HepG2 (cell line): ENCODE data around the gene COL2A1. TPM values are rescaled to one million over a fixed set of nuclear protein-coding genes. Genes with fewer than 3 reads are reported as not detected.
A peak's percentile ranks its signal among the peaks of the same experiment; 100 is the strongest.

ENCODE experiments used
- HIVEP1 ChIP-seq: sonication (generic); formaldehyde crosslinking; IDR thresholded peaks from 2 replicates; pipeline ENCODE4 v1.4.0; 2020; ENCODE audit warnings: mild to moderate bottlenecking, missing genetic modification reagents
- HNRNPUL1 ChIP-seq: fragments of 200-400 bp; formaldehyde crosslinking; IDR thresholded peaks from 2 replicates; pipeline ENCODE4 v1.6.1; 2017; ENCODE audit warnings: low read depth, mild to moderate bottlenecking, low read length, moderate library complexity
- MIXL1 ChIP-seq: IDR thresholded peaks from 2 replicates; pipeline ENCODE4 v1.6.1; 2016
- MTF2 ChIP-seq: sonication (generic); formaldehyde crosslinking; IDR thresholded peaks from 2 replicates; pipeline ENCODE4 v1.5.0; 2020; ENCODE audit warnings: missing genetic modification reagents, borderline replicate concordance
- MXD4 ChIP-seq: IDR thresholded peaks from 2 replicates; pipeline ENCODE4 v1.6.1; 2016; ENCODE audit warnings: mild to moderate bottlenecking, missing biosample characterization, missing genetic modification reagents
- SMARCE1 ChIP-seq: fragments of 450-650 bp; IDR thresholded peaks from 2 replicates; pipeline ENCODE4 v1.6.1; 2017; ENCODE audit warnings: borderline replicate concordance
- SMC3 ChIP-seq: IDR thresholded peaks from 2 replicates; pipeline ENCODE4 v1.6.1; 2011; ENCODE audit warnings: low read length, improper control_type of control experiment
- SNAPC2 ChIP-seq: sonication (generic); formaldehyde crosslinking; IDR thresholded peaks from 2 replicates; pipeline ENCODE4 v1.8.1; 2022; ENCODE audit warnings: mild to moderate bottlenecking, missing genetic modification reagents
- ZNF30 ChIP-seq: sonication (generic); formaldehyde crosslinking; IDR thresholded peaks from 2 replicates; pipeline ENCODE4 v1.5.0; 2020; ENCODE audit warnings: mild to moderate bottlenecking, missing genetic modification reagents
- ZNF337 ChIP-seq: sonication (generic); formaldehyde crosslinking; IDR thresholded peaks from 2 replicates; pipeline ENCODE4 v1.5.1; 2020; ENCODE audit warnings: missing genetic modification reagents, low read depth, mild to moderate bottlenecking, borderline replicate concordance
- ZNF674 ChIP-seq: sonication (generic); formaldehyde crosslinking; IDR thresholded peaks from 2 replicates; pipeline ENCODE4 v1.5.0; 2020; ENCODE audit warnings: low read depth, mild to moderate bottlenecking, missing genetic modification reagents
- ZNF746 ChIP-seq: sonication (generic); formaldehyde crosslinking; IDR thresholded peaks from 2 replicates; pipeline ENCODE4 v1.8.0; 2022; ENCODE audit warnings: mild to moderate bottlenecking, missing genetic modification reagents
- ZNF770 ChIP-seq: sonication (generic); formaldehyde crosslinking; IDR thresholded peaks from 2 replicates; pipeline ENCODE4 v1.5.0; 2020; ENCODE audit warnings: mild to moderate bottlenecking, missing genetic modification reagents
- ZSCAN29 ChIP-seq: sonication (generic); formaldehyde crosslinking; conservative IDR thresholded peaks from 2 replicates; pipeline ENCODE4 v1.4.0; 2020; ENCODE audit warnings: mild to moderate bottlenecking, missing genetic modification reagents
- polyA plus RNA-seq, 8 experiments: library from polyadenylated mRNA; depleted of rRNA in 3 of 8; stranded (reverse) in 7 of 8; unstranded in 1 of 8; fragments of >200 nt; fragmentation: Illumina TruSeq in 4 of 8; extraction: Trizol in 4 of 8; gene quantifications; 2 replicates each; pipeline versions ENCODE4 v1.2.1 to v1.2.3, GENCODE V29; 2011 to 2016; ENCODE audit warnings: low read depth in 4 of 8, missing spikeins in 1 of 8, mixed read lengths in 1 of 8; ENCODE audit not compliant: insufficient read depth in 1 of 8
- total RNA-seq, 5 experiments: library from RNA; depleted of rRNA; stranded (reverse); fragments of >200 nt; fragmentation: Illumina TruSeq; extraction: Trizol; gene quantifications; 2 replicates each; pipeline ENCODE4 v1.2.3, GENCODE V29; 2016; ENCODE audit warnings: low read depth in 1 of 5
- TF ChIP-seq, protein P1 (sequence below): sonication (generic); formaldehyde crosslinking; IDR thresholded peaks from 2 replicates; pipeline ENCODE4 v1.8.0; 2022; ENCODE audit warnings: low read depth, missing genetic modification reagents
- TF ChIP-seq, protein P2 (sequence below): sonication (generic); formaldehyde crosslinking; IDR thresholded peaks from 2 replicates; pipeline ENCODE4 v1.4.0; 2020; ENCODE audit warnings: missing genetic modification reagents
- TF ChIP-seq, protein P3 (sequence below): sonication (generic); formaldehyde crosslinking; IDR thresholded peaks from 2 replicates; pipeline ENCODE4 v1.4.0; 2020; ENCODE audit warnings: missing genetic modification reagents

The COL2A1 gene
- total and polyA plus RNA-seq, 2 of the 13 experiments (the other 11 are each of a cell fraction or from before 2014, with no cell fraction given), result 7.4 to 38.3 TPM

DNA sequence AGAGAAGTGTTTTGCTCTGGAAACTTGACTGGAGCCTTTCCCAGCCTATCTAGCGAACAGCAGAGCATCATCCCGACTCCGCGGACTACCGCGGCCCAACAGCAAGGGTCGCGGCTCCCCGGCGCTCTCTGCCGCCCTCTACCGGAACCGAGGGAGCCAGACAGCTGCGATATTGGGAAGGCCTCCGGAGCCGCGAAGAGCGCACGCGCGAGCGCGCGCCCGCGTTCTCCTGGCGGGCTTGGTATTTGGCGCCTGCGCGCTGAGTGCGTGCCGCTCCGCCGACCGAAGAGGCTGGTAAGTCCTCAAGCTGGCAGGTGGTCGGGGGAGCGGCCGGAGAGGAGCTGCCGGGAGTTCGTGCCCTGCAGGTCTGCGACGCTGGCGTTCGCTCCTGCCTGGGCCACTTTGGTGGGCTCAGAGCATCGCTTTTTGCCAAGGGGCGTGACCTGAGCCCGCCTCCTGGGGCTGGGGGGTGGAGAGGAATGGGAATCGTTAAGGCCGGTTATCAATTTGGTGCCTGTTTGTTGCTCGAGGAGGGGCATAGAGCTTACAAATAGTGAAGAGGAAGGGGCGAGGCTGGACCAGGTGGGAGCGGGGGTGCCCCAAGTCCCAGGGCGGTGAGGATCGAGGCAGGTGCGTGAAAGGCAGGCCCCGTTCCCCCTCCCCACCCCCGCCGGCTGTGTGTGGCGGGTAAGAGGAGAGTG is 40.8 kb downstream of the COL2A1 start, which contains the start of gene TMEM106C (continued):
- TF ChIP-seq, protein P1, sequence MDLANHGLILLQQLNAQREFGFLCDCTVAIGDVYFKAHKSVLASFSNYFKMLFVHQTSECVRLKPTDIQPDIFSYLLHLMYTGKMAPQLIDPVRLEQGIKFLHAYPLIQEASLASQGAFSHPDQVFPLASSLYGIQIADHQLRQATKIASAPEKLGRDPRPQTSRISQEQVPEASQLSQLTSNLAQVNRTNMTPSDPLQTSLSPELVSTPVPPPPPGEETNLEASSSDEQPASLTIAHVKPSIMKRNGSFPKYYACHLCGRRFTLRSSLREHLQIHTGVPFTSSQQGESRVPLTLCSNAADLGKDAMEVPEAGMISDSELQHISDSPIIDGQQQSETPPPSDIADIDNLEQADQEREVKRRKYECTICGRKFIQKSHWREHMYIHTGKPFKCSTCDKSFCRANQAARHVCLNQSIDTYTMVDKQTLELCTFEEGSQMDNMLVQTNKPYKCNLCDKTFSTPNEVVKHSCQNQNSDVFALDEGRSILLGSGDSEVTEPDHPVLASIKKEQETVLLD, result 0 out of 2 replicates have a peak, but pooled peaks have one; percentile 31
- TF ChIP-seq, protein P2, sequence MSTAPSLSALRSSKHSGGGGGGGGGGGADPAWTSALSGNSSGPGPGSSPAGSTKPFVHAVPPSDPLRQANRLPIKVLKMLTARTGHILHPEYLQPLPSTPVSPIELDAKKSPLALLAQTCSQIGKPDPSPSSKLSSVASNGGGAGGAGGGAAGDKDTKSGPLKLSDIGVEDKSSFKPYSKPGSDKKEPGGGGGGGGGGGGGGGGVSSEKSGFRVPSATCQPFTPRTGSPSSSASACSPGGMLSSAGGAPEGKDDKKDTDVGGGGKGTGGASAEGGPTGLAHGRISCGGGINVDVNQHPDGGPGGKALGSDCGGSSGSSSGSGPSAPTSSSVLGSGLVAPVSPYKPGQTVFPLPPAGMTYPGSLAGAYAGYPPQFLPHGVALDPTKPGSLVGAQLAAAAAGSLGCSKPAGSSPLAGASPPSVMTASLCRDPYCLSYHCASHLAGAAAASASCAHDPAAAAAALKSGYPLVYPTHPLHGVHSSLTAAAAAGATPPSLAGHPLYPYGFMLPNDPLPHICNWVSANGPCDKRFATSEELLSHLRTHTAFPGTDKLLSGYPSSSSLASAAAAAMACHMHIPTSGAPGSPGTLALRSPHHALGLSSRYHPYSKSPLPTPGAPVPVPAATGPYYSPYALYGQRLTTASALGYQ (CRISPR knock-in tag), result no peak
- TF ChIP-seq ZNF746 (CRISPR knock-in tag) (peak; percentile 69; the same call in 1 of the 2 replicates), MXD4 (peak; percentile 72; the same call in 1 of the 2 replicates), HIVEP1 (CRISPR knock-in tag) (peak; percentile 68), SMARCE1 (no peak), ZNF674 (no peak), HNRNPUL1 (no peak), ZNF337 (CRISPR knock-in tag) (no peak), ZNF30 (0 out of 2 replicates have a peak, but pooled peaks have one; percentile 67), ZNF770 (CRISPR knock-in tag) (no peak), MIXL1 (CRISPR knock-in tag) (0 out of 2 replicates have a peak, but pooled peaks have one; percentile 26), SNAPC2 (CRISPR knock-in tag) (no peak), MTF2 (CRISPR knock-in tag) (peak; percentile 78; the same call in 1 of the 2 replicates), SMC3 (peak; percentile 41; the same call in 1 of the 2 replicates), ZSCAN29 (0 out of 2 replicates have a peak, but pooled peaks have one; percentile 23)
- TF ChIP-seq, protein P3, sequence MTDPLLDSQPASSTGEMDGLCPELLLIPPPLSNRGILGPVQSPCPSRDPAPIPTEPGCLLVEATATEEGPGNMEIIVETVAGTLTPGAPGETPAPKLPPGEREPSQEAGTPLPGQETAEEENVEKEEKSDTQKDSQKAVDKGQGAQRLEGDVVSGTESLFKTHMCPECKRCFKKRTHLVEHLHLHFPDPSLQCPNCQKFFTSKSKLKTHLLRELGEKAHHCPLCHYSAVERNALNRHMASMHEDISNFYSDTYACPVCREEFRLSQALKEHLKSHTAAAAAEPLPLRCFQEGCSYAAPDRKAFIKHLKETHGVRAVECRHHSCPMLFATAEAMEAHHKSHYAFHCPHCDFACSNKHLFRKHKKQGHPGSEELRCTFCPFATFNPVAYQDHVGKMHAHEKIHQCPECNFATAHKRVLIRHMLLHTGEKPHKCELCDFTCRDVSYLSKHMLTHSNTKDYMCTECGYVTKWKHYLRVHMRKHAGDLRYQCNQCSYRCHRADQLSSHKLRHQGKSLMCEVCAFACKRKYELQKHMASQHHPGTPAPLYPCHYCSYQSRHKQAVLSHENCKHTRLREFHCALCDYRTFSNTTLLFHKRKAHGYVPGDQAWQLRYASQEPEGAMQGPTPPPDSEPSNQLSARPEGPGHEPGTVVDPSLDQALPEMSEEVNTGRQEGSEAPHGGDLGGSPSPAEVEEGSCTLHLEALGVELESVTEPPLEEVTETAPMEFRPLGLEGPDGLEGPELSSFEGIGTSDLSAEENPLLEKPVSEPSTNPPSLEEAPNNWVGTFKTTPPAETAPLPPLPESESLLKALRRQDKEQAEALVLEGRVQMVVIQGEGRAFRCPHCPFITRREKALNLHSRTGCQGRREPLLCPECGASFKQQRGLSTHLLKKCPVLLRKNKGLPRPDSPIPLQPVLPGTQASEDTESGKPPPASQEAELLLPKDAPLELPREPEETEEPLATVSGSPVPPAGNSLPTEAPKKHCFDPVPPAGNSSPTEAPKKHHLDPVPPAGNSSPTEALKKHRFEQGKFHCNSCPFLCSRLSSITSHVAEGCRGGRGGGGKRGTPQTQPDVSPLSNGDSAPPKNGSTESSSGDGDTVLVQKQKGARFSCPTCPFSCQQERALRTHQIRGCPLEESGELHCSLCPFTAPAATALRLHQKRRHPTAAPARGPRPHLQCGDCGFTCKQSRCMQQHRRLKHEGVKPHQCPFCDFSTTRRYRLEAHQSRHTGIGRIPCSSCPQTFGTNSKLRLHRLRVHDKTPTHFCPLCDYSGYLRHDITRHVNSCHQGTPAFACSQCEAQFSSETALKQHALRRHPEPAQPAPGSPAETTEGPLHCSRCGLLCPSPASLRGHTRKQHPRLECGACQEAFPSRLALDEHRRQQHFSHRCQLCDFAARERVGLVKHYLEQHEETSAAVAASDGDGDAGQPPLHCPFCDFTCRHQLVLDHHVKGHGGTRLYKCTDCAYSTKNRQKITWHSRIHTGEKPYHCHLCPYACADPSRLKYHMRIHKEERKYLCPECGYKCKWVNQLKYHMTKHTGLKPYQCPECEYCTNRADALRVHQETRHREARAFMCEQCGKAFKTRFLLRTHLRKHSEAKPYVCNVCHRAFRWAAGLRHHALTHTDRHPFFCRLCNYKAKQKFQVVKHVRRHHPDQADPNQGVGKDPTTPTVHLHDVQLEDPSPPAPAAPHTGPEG, result peak; percentile 75
